HepG2 (cell line): ENCODE measurements around the gene HEXIM1. TPM values are rescaled to one million over a fixed set of nuclear protein-coding genes. Genes with fewer than 3 reads are reported as not detected.

Experiments
- ATAC-seq: fragments of 200-7000 bp; cut with Tn5 transposase; 3 replicates; pipeline ENCODE4 v1.9.1; 2020; ENCODE audit warnings: mild to moderate bottlenecking, moderate library complexity
- BruUV-seq: library from RNA; stranded (reverse); fragments of 400-500 nt; replicated peaks from 2 replicates; lab custom pipeline; 2021; lab: Mats Ljungman, UMichigan
- CTCF ChIA-PET: fragments of 300-600 bp; formaldehyde crosslinking; extraction: SDS; loops from one replicate; lab custom pipeline; 2021; ENCODE audit warnings: low total read pairs, inconsistent platforms, low intra/inter-chr PET ratio; lab: Yijun Ruan, JAX
- POLR2A ChIA-PET: fragments of 350-600 bp; sonication (Branson Sonifier 250); formaldehyde crosslinking; loops from one replicate; lab custom pipeline; 2020; ENCODE audit warnings: antibody characterized with exemption, inconsistent platforms; lab: Yijun Ruan, JAX
- DNase-seq: peaks from one replicate; pipeline ENCODE4 v3.0.0-alpha.2; 2015; ENCODE audit warnings: low spot score
- FAIRE-seq: peaks from 3 replicates; lab custom pipeline; 2011; peaks lifted over from hg19 to GRCh38; lab: Jason Lieb, UNC
- H2AFZ ChIP-seq: one replicate; pipeline ENCODE4 v1.6.1; 2011; ENCODE audit warnings: low read length, inconsistent platforms
- H3K27ac ChIP-seq: fragments of 300-600 bp; 3 replicates; pipeline ENCODE4 v1.8.0; 2011; ENCODE audit warnings: mixed run types, mild to moderate bottlenecking, mixed read lengths, low read length, inconsistent platforms; ENCODE audit not compliant: insufficient read depth; ENCODE audit errors: extremely low read length
- H3K27me3 ChIP-seq, 2 experiments: fragments of 200-600 bp in 1 of 2; 2 replicates in 1 of 2; 3 replicates in 1 of 2; pipeline versions ENCODE4 v1.6.0 to v1.8.0; 2011; ENCODE audit warnings: low read length in 2 of 2, mild to moderate bottlenecking in 2 of 2, moderate library complexity in 2 of 2, inconsistent platforms in 1 of 2; ENCODE audit not compliant: insufficient read depth in 2 of 2, control insufficient read depth in 1 of 2
- H3K36me3 ChIP-seq, 2 experiments: fragments of 200-600 bp in 1 of 2; replicated peaks in 1 of 2; 2 replicates in 1 of 2; 3 replicates in 1 of 2; pipeline versions ENCODE4 v1.5.1 to v1.8.0; 2011; ENCODE audit warnings: low read length in 2 of 2, inconsistent platforms in 1 of 2; ENCODE audit not compliant: insufficient read depth in 2 of 2, control insufficient read depth in 1 of 2
- H3K4me1 ChIP-seq: 2 replicates; pipeline ENCODE4 v1.5.1; 2012; ENCODE audit warnings: low read length, inconsistent platforms; ENCODE audit not compliant: insufficient read depth
- H3K4me2 ChIP-seq: 2 replicates; pipeline ENCODE4 v1.6.0; 2011; ENCODE audit warnings: low read depth, low read length, inconsistent platforms
- H3K4me3 ChIP-seq, 3 experiments: fragments of 200-600 bp in 1 of 3; sonication (generic), shearing (Covaris generic) in 1 of 3; replicated peaks in 1 of 3; 2 replicates each; pipeline ENCODE4 v1.5.1; 2011 to 2016; ENCODE audit warnings: low read length in 3 of 3, inconsistent platforms in 2 of 3, low read depth in 2 of 3, mild to moderate bottlenecking in 2 of 3, control low read depth in 1 of 3, mixed read lengths in 1 of 3; ENCODE audit not compliant: insufficient read depth in 1 of 3
- H3K79me2 ChIP-seq: one replicate; pipeline ENCODE4 v1.6.1; 2011; ENCODE audit warnings: low read length, inconsistent platforms; ENCODE audit not compliant: insufficient read depth
- H3K9ac ChIP-seq: 2 replicates; pipeline ENCODE4 v1.6.0; 2011; ENCODE audit warnings: mild to moderate bottlenecking, low read depth, low read length, inconsistent platforms; ENCODE audit not compliant: insufficient read depth
- H3K9me3 ChIP-seq: 2 replicates; pipeline ENCODE4 v1.5.1; 2012; ENCODE audit warnings: mild to moderate bottlenecking, low read length
- H4K20me1 ChIP-seq: 2 replicates; pipeline ENCODE4 v1.6.0; 2011; ENCODE audit warnings: inconsistent platforms, mild to moderate bottlenecking, low read length, moderate library complexity; ENCODE audit not compliant: insufficient read depth
- ATF7-NPFF ChIP-seq: sonication (generic); formaldehyde crosslinking; IDR thresholded peaks from 2 replicates; pipeline ENCODE4 v1.8.1; 2023; ENCODE audit warnings: mild to moderate bottlenecking, low read depth, missing genetic modification reagents, moderate library complexity
- BATF2 ChIP-seq: sonication (generic); formaldehyde crosslinking; IDR thresholded peaks from 2 replicates; pipeline ENCODE4 v1.8.0; 2022; ENCODE audit warnings: mild to moderate bottlenecking, missing genetic modification reagents, moderate library complexity
- CHD4 ChIP-seq: fragments of 200-600 bp; sonication (generic); IDR thresholded peaks from 2 replicates; pipeline ENCODE4 v1.7.0; 2017; ENCODE audit warnings: mild to moderate bottlenecking, low read length, borderline replicate concordance
- GTF3A ChIP-seq: sonication (generic); formaldehyde crosslinking; conservative IDR thresholded peaks from 2 replicates; pipeline ENCODE4 v1.4.0; 2020; ENCODE audit warnings: mild to moderate bottlenecking, missing genetic modification reagents
- HCFC1 ChIP-seq: fragments of 150-350 bp; IDR thresholded peaks from 2 replicates; pipeline ENCODE4 v1.6.1; 2014; ENCODE audit warnings: low read depth, low read length
- HHEX ChIP-seq: IDR thresholded peaks from 2 replicates; pipeline ENCODE4 v1.6.1; 2016; ENCODE audit warnings: control low read depth
- KDM4B ChIP-seq: sonication (generic); formaldehyde crosslinking; IDR thresholded peaks from 2 replicates; pipeline ENCODE4 v1.4.0; 2020; ENCODE audit warnings: missing genetic modification reagents
- POGZ ChIP-seq: sonication (generic); formaldehyde crosslinking; IDR thresholded peaks from 2 replicates; pipeline ENCODE4 v1.4.0; 2020; ENCODE audit warnings: mild to moderate bottlenecking, missing genetic modification reagents
- RAD21 ChIP-seq: fragments of 450-650 bp; formaldehyde crosslinking; IDR thresholded peaks from 2 replicates; pipeline ENCODE4 v1.5.0; 2020; ENCODE audit warnings: mild to moderate bottlenecking
- REXO4 ChIP-seq: sonication (generic); formaldehyde crosslinking; IDR thresholded peaks from 2 replicates; pipeline ENCODE4 v1.8.0; 2022; ENCODE audit warnings: missing genetic modification reagents, mild to moderate bottlenecking, borderline replicate concordance
- RXRB ChIP-seq: IDR thresholded peaks from 2 replicates; pipeline ENCODE4 v1.6.1; 2016; ENCODE audit warnings: borderline replicate concordance, missing genetic modification reagents, missing compliant biosample characterization
- TCF7L2 ChIP-seq: IDR thresholded peaks from 2 replicates; pipeline ENCODE4 v1.6.1; 2011; ENCODE audit warnings: mild to moderate bottlenecking, low read depth, low read length, moderate library complexity
- TGIF2 ChIP-seq: IDR thresholded peaks from 2 replicates; pipeline ENCODE4 v1.6.1; 2016; ENCODE audit warnings: control low read depth, missing compliant biosample characterization
- WGBS: methylation state at CpG from one replicate; pipeline ENCODE4 v1.1.6; 2017; ENCODE audit warnings: low lambda C conversion rate; 5-methylcytosine and 5-hydroxymethylcytosine counted together
- in situ Hi-C: cut with HindIII; loops from 2 replicates; pipeline ENCODE4 v1.10.0; 2017; ENCODE audit warnings: low pct_unique_long_range_greater_than_20kb; ENCODE audit not compliant: extremely low pct_ligation_motif_present
- intact Hi-C: fragments of 100-400 bp; cut with micrococcal nuclease; formaldehyde crosslinking; loops from one replicate; pipeline ENCODE4 v1.10.0; 2022; ENCODE audit not compliant: unreplicated experiment
- polyA plus RNA-seq, 8 experiments: library from polyadenylated mRNA; depleted of rRNA in 3 of 8; stranded (reverse) in 7 of 8; unstranded in 1 of 8; fragments of >200 nt; fragmentation: Illumina TruSeq in 4 of 8; extraction: Trizol in 4 of 8; gene quantifications; 2 replicates each; pipeline versions ENCODE4 v1.2.1 to v1.2.3, GENCODE V29; 2011 to 2016; ENCODE audit warnings: low read depth in 4 of 8, missing spikeins in 1 of 8, mixed read lengths in 1 of 8; ENCODE audit not compliant: insufficient read depth in 1 of 8
- total RNA-seq, 5 experiments: library from RNA; depleted of rRNA; stranded (reverse); fragments of >200 nt; fragmentation: Illumina TruSeq; extraction: Trizol; gene quantifications; 2 replicates each; pipeline ENCODE4 v1.2.3, GENCODE V29; 2016; ENCODE audit warnings: low read depth in 1 of 5
- TF ChIP-seq, protein P1 (sequence below): sonication (generic); formaldehyde crosslinking; IDR thresholded peaks from 2 replicates; pipeline ENCODE4 v1.5.0; 2020; ENCODE audit warnings: missing genetic modification reagents, mild to moderate bottlenecking, borderline replicate concordance
- TF ChIP-seq, protein P2 (sequence below): sonication (generic); formaldehyde crosslinking; IDR thresholded peaks from 2 replicates; pipeline ENCODE4 v1.5.0; 2020; ENCODE audit warnings: mild to moderate bottlenecking, missing genetic modification reagents
- TF ChIP-seq, protein P3 (sequence below): sonication (generic); formaldehyde crosslinking; IDR thresholded peaks from 2 replicates; pipeline ENCODE4 v1.5.0; 2020; ENCODE audit warnings: mild to moderate bottlenecking, missing genetic modification reagents, moderate library complexity

HEXIM1 gene
- total and polyA plus RNA-seq, 2 of the 13 experiments (the other 11 are each of a cell fraction or from before 2014, with no cell fraction given): 10.5 to 16.6 TPM

- TF ChIP-seq, protein P1, sequence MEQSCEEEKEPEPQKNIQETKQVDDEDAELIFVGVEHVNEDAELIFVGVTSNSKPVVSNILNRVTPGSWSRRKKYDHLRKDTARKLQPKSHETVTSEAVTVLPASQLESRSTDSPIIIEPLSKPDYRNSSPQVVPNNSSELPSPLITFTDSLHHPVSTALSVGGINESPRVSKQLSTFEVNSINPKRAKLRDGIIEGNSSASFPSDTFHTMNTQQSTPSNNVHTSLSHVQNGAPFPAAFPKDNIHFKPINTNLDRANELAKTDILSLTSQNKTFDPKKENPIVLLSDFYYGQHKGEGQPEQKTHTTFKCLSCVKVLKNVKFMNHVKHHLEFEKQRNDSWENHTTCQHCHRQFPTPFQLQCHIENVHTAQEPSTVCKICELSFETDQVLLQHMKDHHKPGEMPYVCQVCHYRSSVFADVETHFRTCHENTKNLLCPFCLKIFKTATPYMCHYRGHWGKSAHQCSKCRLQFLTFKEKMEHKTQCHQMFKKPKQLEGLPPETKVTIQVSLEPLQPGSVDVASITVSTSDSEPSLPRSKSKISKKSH: no peak
- TF ChIP-seq, all 625 proteins: peak for 21
These were observed 21.1 kb upstream of the HEXIM1 start (continued) for GRCh38 chr17:45127207-45127547.

DNA sequence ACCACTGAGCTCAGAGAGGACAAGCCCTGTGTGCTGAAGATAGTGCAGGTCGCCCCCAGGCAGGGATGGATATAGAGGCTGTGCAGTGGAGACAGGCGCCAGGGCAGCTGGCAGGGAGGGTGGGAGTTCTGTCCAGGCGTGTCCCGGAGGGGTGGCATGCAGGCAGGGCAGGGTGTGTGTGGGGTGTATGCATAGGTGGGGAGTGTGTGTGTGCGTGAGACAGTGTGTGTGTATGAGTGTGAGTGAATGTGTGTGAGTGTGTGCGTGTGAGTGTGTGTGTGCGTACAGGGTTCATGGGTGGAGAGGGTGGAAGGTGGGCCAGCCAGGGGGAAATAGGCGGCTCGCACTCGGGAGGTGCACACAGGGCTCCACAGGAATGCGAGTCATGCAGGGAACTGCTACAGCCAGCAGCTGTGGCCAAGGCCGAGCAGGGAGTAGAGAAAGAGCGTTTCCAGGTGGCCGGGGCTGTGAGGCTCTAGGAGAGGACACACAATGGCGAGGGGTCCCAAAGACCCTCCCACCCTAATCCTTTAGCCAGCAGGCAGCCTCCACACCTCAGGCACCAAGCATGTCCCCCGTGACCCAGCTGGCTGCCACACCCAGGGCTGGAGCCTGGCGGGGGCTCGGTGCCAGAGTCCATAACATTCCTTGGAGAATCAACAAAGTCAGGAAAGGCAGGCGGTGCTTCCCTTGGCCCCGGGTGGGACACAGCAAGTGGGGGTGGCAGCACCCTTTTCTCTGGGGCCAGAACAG lies 20.6 kb upstream of the HEXIM1 start:
- Histone ChIP-seq H3K4me2 (peak overlapping the region; percentile 72), H3K9ac (peak overlapping the region; percentile 59), H3K27ac (peak overlapping the region; percentile 63), H3K4me1 (peaks cover 83% of the 10 kb centered on the region), H3K27me3 (no peaks in the 10 kb centered on the region), H2AFZ (no peak overlapping the region), H3K36me3 (no peaks in the 10 kb centered on the region), H3K79me2 (peaks cover 4% of the 10 kb centered on the region), H3K9me3 (no peaks in the 10 kb centered on the region), H4K20me1 (no peaks in the 10 kb centered on the region), H3K4me3 (peak overlapping the region; percentile 13 to 58 (median 32); a peak in 3 of 6 replicates)
- peak; percentile 78 for FAIRE-seq
- peak; percentile 85 for DNase-seq
- POLR2A ChIA-PET: interaction anchor here (0.6 to 5.1 kb wide), 14 partner anchors 8 to 75 kb away, joined by 3 to 71 read pairs (median 5); partner anchors contain the start of genes ACBD4, HEXIM1, HEXIM2 and NMT1
- intact Hi-C loops: no loop called here
- peak; percentile 42 for ATAC-seq
- in situ Hi-C loops: no loop called here
- 16% methylated on average over 18 of the region's 20 CpGs for WGBS
- BruUV-seq: no TSS peak
- CTCF ChIA-PET: no interaction called here
- TF ChIP-seq, protein P2, sequence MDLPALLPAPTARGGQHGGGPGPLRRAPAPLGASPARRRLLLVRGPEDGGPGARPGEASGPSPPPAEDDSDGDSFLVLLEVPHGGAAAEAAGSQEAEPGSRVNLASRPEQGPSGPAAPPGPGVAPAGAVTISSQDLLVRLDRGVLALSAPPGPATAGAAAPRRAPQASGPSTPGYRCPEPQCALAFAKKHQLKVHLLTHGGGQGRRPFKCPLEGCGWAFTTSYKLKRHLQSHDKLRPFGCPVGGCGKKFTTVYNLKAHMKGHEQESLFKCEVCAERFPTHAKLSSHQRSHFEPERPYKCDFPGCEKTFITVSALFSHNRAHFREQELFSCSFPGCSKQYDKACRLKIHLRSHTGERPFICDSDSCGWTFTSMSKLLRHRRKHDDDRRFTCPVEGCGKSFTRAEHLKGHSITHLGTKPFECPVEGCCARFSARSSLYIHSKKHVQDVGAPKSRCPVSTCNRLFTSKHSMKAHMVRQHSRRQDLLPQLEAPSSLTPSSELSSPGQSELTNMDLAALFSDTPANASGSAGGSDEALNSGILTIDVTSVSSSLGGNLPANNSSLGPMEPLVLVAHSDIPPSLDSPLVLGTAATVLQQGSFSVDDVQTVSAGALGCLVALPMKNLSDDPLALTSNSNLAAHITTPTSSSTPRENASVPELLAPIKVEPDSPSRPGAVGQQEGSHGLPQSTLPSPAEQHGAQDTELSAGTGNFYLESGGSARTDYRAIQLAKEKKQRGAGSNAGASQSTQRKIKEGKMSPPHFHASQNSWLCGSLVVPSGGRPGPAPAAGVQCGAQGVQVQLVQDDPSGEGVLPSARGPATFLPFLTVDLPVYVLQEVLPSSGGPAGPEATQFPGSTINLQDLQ (CRISPR knock-in tag): no peak
- TF ChIP-seq CHD4 (0 out of 2 replicates have a peak, but pooled peaks have one; percentile 29), GTF3A (CRISPR knock-in tag) (0 out of 2 replicates have a peak, but pooled peaks have one; percentile 64), HHEX (CRISPR knock-in tag) (no peak), REXO4 (no peak), TCF7L2 (no peak), KDM4B (CRISPR knock-in tag) (no peak), TGIF2 (CRISPR knock-in tag) (peak; percentile 71; the same call in 1 of the 2 replicates), POGZ (0 out of 2 replicates have a peak, but pooled peaks have one; percentile 24), HCFC1 (no peak), BATF2 (CRISPR knock-in tag) (no peak), RAD21 (no peak), RXRB (peak; percentile 77; the same call in 1 of the 2 replicates), ATF7-NPFF (peak; percentile 61; the same call in 1 of the 2 replicates)
- TF ChIP-seq, protein P3, sequence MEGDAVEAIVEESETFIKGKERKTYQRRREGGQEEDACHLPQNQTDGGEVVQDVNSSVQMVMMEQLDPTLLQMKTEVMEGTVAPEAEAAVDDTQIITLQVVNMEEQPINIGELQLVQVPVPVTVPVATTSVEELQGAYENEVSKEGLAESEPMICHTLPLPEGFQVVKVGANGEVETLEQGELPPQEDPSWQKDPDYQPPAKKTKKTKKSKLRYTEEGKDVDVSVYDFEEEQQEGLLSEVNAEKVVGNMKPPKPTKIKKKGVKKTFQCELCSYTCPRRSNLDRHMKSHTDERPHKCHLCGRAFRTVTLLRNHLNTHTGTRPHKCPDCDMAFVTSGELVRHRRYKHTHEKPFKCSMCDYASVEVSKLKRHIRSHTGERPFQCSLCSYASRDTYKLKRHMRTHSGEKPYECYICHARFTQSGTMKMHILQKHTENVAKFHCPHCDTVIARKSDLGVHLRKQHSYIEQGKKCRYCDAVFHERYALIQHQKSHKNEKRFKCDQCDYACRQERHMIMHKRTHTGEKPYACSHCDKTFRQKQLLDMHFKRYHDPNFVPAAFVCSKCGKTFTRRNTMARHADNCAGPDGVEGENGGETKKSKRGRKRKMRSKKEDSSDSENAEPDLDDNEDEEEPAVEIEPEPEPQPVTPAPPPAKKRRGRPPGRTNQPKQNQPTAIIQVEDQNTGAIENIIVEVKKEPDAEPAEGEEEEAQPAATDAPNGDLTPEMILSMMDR (CRISPR knock-in tag): peak; percentile 20; the same call in 1 of the 2 replicates
